HCT116 (cell line): Measurements from ENCODE around the gene GARIN5B.

ENCODE experiments used
- ATF3 ChIP-seq: IDR thresholded peaks from 2 replicates; pipeline ENCODE4 v1.6.1; 2012
- CBX3 ChIP-seq: IDR thresholded peaks from 2 replicates; pipeline ENCODE4 v1.6.1; 2012; ENCODE audit warnings: low read depth
- EZH2phosphoT487 ChIP-seq: fragments of 200-600 bp; IDR thresholded peaks from 2 replicates; pipeline ENCODE4 v1.6.1; 2018; ENCODE audit warnings: antibody characterized with exemption, borderline replicate concordance
- FOSL1 ChIP-seq: IDR thresholded peaks from 2 replicates; pipeline ENCODE4 v1.6.1; 2012; ENCODE audit warnings: low read depth
- JUND ChIP-seq: IDR thresholded peaks from 2 replicates; pipeline ENCODE4 v1.6.1; 2012
- POLR2A ChIP-seq: IDR thresholded peaks from 2 replicates; pipeline ENCODE4 v1.7.0; 2011; ENCODE audit warnings: borderline replicate concordance; ENCODE audit not compliant: insufficient read depth, insufficient read length; ENCODE audit errors: extremely low read depth
- POLR2AphosphoS5 ChIP-seq: IDR thresholded peaks from 2 replicates; pipeline ENCODE4 v1.6.1; 2011; ENCODE audit warnings: mild to moderate bottlenecking, low read depth, low read length, moderate library complexity
- REST ChIP-seq: IDR thresholded peaks from 2 replicates; pipeline ENCODE4 v1.6.1; 2012; ENCODE audit warnings: low read depth
- TF ChIP-seq, protein P1 (sequence below): IDR thresholded peaks from 2 replicates; pipeline ENCODE4 v1.6.1; 2012
- TF ChIP-seq, protein P2 (sequence below), 3 experiments: fragments of 200-600 bp in 1 of 3; sonication (generic) in 1 of 3; IDR thresholded peaks in 2 of 3; conservative IDR thresholded peaks in 1 of 3; 2 replicates each; pipeline ENCODE4 v1.5.1; 2012 to 2017; ENCODE audit warnings: low read depth in 2 of 3, low read length in 2 of 3, antibody characterized with exemption in 1 of 3, borderline replicate concordance in 1 of 3, control low read depth in 1 of 3, mild to moderate bottlenecking in 1 of 3, mixed read lengths in 1 of 3, mixed run types in 1 of 3, moderate library complexity in 1 of 3; ENCODE audit not compliant: insufficient read depth in 1 of 3

- TF ChIP-seq JUND (no peak), POLR2A (no peak), EZH2phosphoT487 (no peak), REST (no peak), ATF3 (no peak), FOSL1 (no peak), CBX3 (no peak), POLR2AphosphoS5 (no peak)
- TF ChIP-seq, protein P1, sequence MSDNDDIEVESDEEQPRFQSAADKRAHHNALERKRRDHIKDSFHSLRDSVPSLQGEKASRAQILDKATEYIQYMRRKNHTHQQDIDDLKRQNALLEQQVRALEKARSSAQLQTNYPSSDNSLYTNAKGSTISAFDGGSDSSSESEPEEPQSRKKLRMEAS: no peak
- TF ChIP-seq, protein P2, sequence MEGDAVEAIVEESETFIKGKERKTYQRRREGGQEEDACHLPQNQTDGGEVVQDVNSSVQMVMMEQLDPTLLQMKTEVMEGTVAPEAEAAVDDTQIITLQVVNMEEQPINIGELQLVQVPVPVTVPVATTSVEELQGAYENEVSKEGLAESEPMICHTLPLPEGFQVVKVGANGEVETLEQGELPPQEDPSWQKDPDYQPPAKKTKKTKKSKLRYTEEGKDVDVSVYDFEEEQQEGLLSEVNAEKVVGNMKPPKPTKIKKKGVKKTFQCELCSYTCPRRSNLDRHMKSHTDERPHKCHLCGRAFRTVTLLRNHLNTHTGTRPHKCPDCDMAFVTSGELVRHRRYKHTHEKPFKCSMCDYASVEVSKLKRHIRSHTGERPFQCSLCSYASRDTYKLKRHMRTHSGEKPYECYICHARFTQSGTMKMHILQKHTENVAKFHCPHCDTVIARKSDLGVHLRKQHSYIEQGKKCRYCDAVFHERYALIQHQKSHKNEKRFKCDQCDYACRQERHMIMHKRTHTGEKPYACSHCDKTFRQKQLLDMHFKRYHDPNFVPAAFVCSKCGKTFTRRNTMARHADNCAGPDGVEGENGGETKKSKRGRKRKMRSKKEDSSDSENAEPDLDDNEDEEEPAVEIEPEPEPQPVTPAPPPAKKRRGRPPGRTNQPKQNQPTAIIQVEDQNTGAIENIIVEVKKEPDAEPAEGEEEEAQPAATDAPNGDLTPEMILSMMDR (IDR thresholded peaks at IDR 0.05 in 2 of 3, conservative IDR thresholded peaks at IDR 0.05 in 1 of 3; ENCODE audit: borderline replicate concordance in 1 of 3, insufficient read depth in 1 of 3, low read depth in 2 of 3, low read length in 2 of 3): no peak
Measured at GRCh38 chr19:55360902-55361301, 2.2 kb downstream of the GARIN5B start.
